Panc1 (cell line): ENCODE measurements around the gene PWP1. TPM values are rescaled to one million over a fixed set of nuclear protein-coding genes. Genes with fewer than 3 reads are reported as not detected.

Source experiments
- ATAC-seq: fragments of 200-7000 bp; cut with Tn5 transposase; 2 replicates; pipeline ENCODE4 v1.9.1; 2020; ENCODE audit warnings: mild to moderate bottlenecking, moderate library complexity
- Bru-seq: library from RNA; stranded (reverse); fragments of 400-500 nt; gene quantifications from one replicate; lab custom pipeline; 2021; lab: Mats Ljungman, UMichigan
- BruChase-seq, 2 experiments: library from RNA; stranded (reverse); fragments of 400-500 nt; gene quantifications; one replicate each; lab custom pipeline; 2021; lab: Mats Ljungman, UMichigan
- BruUV-seq: library from RNA; stranded (reverse); fragments of 400-500 nt; replicated peaks from 2 replicates; lab custom pipeline; 2021; lab: Mats Ljungman, UMichigan
- CTCF ChIA-PET: fragments of 300-600 bp; sonication (Branson Sonifier 250); formaldehyde crosslinking; loops from one replicate; lab custom pipeline; 2022; ENCODE audit warnings: antibody characterized with exemption; lab: Charles Lee
- POLR2A ChIA-PET: fragments of 300-600 bp; sonication (Branson Sonifier 250); formaldehyde crosslinking; loops from one replicate; lab custom pipeline; 2022; ENCODE audit warnings: antibody characterized with exemption; lab: Charles Lee
- DNase-seq: peaks from one replicate; pipeline ENCODE4 v3.0.0-alpha.2; 2010; ENCODE audit warnings: low read depth, low spot score
- H3K27ac ChIP-seq: 2 replicates; pipeline ENCODE4 v1.5.1; 2011; ENCODE audit warnings: mild to moderate bottlenecking, low read length, inconsistent platforms
- H3K27me3 ChIP-seq: fragments of 200-500 bp; sonication (Bioruptor generic); 2 replicates; pipeline ENCODE4 v1.6.0; 2014; ENCODE audit warnings: low read length, inconsistent platforms; ENCODE audit not compliant: control insufficient read depth, insufficient read depth
- H3K36me3 ChIP-seq: fragments of 200-500 bp; sonication (Bioruptor generic); 2 replicates; pipeline ENCODE4 v1.5.1; 2014; ENCODE audit warnings: inconsistent platforms, mild to moderate bottlenecking, low read length, moderate library complexity; ENCODE audit not compliant: control insufficient read depth, insufficient read depth
- H3K4me1 ChIP-seq: 2 replicates; pipeline ENCODE4 v1.5.1; 2011; ENCODE audit warnings: inconsistent platforms, mild to moderate bottlenecking, low read length, moderate library complexity; ENCODE audit not compliant: control insufficient read depth, insufficient read depth
- H3K4me3 ChIP-seq, 2 experiments: 2 replicates each; pipeline ENCODE4 v1.5.1; 2011 to 2012; ENCODE audit warnings: low read depth in 2 of 2, low read length in 2 of 2, mild to moderate bottlenecking in 2 of 2, inconsistent platforms in 1 of 2, moderate library complexity in 1 of 2
- H3K9me3 ChIP-seq: fragments of 200-500 bp; sonication (Bioruptor generic); 2 replicates; pipeline ENCODE4 v1.5.1; 2014; ENCODE audit warnings: low read depth, mild to moderate bottlenecking, inconsistent platforms, low read length, moderate library complexity; ENCODE audit not compliant: control insufficient read depth, insufficient read depth
- POLR2AphosphoS5 ChIP-seq: IDR thresholded peaks from 2 replicates; pipeline ENCODE4 v1.6.1; 2012; ENCODE audit warnings: mild to moderate bottlenecking, low read depth, low read length, moderate library complexity
- SIN3A ChIP-seq: IDR thresholded peaks from 2 replicates; pipeline ENCODE4 v1.6.1; 2012; ENCODE audit warnings: low read depth, mild to moderate bottlenecking, low read length, moderate library complexity, borderline replicate concordance; ENCODE audit not compliant: insufficient read depth
- TCF7L2 ChIP-seq: IDR thresholded peaks from 2 replicates; pipeline ENCODE4 v1.6.1; 2011; ENCODE audit warnings: mild to moderate bottlenecking, low read depth, low read length, inconsistent platforms
- in situ Hi-C: cut with HindIII; loops from 2 replicates; pipeline ENCODE4 v1.10.0; 2016; ENCODE audit warnings: low sequenced_read_pairs, low pct_unique_long_range_greater_than_20kb
- intact Hi-C: fragments of 100-400 bp; cut with micrococcal nuclease; formaldehyde crosslinking; loops from one replicate; pipeline ENCODE4 v1.10.0; 2022; ENCODE audit not compliant: unreplicated experiment
- long read RNA-seq: library from polyadenylated mRNA; unstranded; transcript quantifications from one replicate; pipeline ENCODE4 v2.0.0, GENCODE V29; 2021; ENCODE audit not compliant: unreplicated experiment
- polyA plus RNA-seq: library from polyadenylated mRNA; unstranded; fragments of >200 nt; gene quantifications from one replicate; pipeline ENCODE4 v1.2.1, GENCODE V29; 2012; ENCODE audit warnings: missing spikeins; ENCODE audit not compliant: insufficient read length
- total RNA-seq: library from RNA; stranded (reverse); gene quantifications from one replicate; pipeline ENCODE4 v1.2.1, GENCODE V29; 2021; ENCODE audit not compliant: unreplicated experiment
- TF ChIP-seq, protein P1 (sequence below), 2 experiments: IDR thresholded peaks; 2 replicates each; pipeline ENCODE4 v1.6.1; 2011 to 2012; ENCODE audit warnings: low read depth in 2 of 2, control low read depth in 1 of 2, low read length in 1 of 2, mild to moderate bottlenecking in 1 of 2, moderate library complexity in 1 of 2; ENCODE audit not compliant: insufficient read depth in 1 of 2
- TF ChIP-seq, protein P2 (sequence below): fragments of 450-650 bp; IDR thresholded peaks from 2 replicates; pipeline ENCODE4 v1.5.1; 2017; ENCODE audit warnings: mild to moderate bottlenecking

Gene PWP1
- total RNA-seq (61.7 TPM), Bru-seq, nascent RNA (percentile 88 among the genes with signal in this experiment), BruChase-seq, experiment 1, labeled RNA remaining after a 2-hour chase (percentile 86 among the genes with signal in this experiment), BruChase-seq, experiment 2, labeled RNA remaining after a 6-hour chase (percentile 89 among the genes with signal in this experiment)
- 98.8 TPM for polyA plus RNA-seq
- long read RNA-seq, transcript PWP1-201 (15 exons, 2,621 nt): major isoform, 98 of 134 reads
- long read RNA-seq, partial matches to known transcripts: 26 of 134 reads
- long read RNA-seq, other reads (novel, unspliced or antisense): 9 of 134 reads

DNA sequence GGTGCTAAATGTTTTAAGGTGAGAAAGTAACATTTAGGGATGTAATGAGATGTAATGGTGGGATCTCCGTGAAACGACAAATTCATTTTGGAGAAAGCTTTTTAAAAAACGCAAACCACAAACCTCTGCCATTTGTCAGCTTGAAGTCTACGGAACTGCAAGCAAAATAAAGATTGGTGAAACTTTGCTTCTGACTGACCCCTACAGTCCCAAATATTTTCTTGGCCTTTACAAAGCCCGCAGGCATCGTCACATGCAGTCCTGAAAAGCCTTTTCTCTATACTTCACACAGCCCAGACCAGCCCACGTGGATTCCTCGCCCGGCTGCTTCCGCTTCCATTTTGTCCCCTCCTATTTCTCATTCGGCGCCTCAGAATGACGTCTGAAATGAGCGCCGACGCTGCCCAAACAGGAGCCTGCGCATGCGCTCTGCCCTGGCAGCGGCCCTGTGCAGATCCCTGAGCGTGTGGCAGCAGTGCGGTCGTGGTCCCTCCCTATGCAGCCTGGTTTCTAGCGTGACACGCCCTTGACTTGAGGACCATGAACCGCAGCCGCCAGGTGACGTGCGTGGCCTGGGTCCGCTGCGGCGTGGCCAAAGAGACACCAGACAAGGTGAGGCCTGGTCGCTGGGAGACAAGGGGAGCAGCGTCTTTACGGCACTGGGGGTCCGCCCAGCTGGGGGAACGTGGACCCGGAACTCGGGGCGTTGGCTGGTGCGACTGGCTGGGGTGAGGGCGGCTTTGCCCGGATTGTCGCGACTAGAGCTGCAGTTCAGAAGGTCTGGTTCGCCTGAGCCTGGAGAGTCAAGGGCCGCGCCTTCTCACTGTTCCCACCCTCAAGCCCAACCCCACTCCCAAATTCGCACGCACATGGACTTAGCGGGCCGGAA is at the start of gene PWP1:
Gene PWP1, plus strand, starts transcription at position 440 of the 889 bp plus-strand sequence. Its CDS starts 101 bp downstream, at position 541.
- H3K4me1 ChIP-seq: peaks cover 6% of the 10 kb centered on the region; the same call in 1 of the 2 replicates
- in situ Hi-C loops (no loop called here), intact Hi-C loops (no loop called here)
- DNase-seq: peak; percentile 69
- TF ChIP-seq, protein P1, sequence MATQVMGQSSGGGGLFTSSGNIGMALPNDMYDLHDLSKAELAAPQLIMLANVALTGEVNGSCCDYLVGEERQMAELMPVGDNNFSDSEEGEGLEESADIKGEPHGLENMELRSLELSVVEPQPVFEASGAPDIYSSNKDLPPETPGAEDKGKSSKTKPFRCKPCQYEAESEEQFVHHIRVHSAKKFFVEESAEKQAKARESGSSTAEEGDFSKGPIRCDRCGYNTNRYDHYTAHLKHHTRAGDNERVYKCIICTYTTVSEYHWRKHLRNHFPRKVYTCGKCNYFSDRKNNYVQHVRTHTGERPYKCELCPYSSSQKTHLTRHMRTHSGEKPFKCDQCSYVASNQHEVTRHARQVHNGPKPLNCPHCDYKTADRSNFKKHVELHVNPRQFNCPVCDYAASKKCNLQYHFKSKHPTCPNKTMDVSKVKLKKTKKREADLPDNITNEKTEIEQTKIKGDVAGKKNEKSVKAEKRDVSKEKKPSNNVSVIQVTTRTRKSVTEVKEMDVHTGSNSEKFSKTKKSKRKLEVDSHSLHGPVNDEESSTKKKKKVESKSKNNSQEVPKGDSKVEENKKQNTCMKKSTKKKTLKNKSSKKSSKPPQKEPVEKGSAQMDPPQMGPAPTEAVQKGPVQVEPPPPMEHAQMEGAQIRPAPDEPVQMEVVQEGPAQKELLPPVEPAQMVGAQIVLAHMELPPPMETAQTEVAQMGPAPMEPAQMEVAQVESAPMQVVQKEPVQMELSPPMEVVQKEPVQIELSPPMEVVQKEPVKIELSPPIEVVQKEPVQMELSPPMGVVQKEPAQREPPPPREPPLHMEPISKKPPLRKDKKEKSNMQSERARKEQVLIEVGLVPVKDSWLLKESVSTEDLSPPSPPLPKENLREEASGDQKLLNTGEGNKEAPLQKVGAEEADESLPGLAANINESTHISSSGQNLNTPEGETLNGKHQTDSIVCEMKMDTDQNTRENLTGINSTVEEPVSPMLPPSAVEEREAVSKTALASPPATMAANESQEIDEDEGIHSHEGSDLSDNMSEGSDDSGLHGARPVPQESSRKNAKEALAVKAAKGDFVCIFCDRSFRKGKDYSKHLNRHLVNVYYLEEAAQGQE (IDR thresholded peaks at IDR 0.05; ENCODE audit: insufficient read depth in 1 of 2, low read depth in 2 of 2, low read length in 1 of 2): peak in 1 of 2 experiments; percentile 16; a peak in 1 of 4 replicates
- TF ChIP-seq POLR2AphosphoS5 (peak; percentile 89), SIN3A (no peak), TCF7L2 (no peak; the same call in 1 of the 2 replicates)
- TF ChIP-seq, protein P2, sequence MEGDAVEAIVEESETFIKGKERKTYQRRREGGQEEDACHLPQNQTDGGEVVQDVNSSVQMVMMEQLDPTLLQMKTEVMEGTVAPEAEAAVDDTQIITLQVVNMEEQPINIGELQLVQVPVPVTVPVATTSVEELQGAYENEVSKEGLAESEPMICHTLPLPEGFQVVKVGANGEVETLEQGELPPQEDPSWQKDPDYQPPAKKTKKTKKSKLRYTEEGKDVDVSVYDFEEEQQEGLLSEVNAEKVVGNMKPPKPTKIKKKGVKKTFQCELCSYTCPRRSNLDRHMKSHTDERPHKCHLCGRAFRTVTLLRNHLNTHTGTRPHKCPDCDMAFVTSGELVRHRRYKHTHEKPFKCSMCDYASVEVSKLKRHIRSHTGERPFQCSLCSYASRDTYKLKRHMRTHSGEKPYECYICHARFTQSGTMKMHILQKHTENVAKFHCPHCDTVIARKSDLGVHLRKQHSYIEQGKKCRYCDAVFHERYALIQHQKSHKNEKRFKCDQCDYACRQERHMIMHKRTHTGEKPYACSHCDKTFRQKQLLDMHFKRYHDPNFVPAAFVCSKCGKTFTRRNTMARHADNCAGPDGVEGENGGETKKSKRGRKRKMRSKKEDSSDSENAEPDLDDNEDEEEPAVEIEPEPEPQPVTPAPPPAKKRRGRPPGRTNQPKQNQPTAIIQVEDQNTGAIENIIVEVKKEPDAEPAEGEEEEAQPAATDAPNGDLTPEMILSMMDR: no peak
- no peaks in the 10 kb centered on the region for H3K27me3 ChIP-seq
- peak; percentile 97 for ATAC-seq
- H3K36me3 ChIP-seq: peaks cover 19% of the 10 kb centered on the region
- ChIA-PET POLR2A (interaction anchor here (0.6 to 1.0 kb wide), 2 partner anchors 10 to 1021 kb away, joined by 7 to 10 read pairs; no protein-coding TSS in a partner anchor), CTCF (interaction anchor here (0.7 kb wide), 1 partner anchor 787 kb away, joined by 3 read pairs; no protein-coding TSS in a partner anchor)
- TSS peak; percentile 68 for BruUV-seq
- peak within 1 kb of the TSS; percentile 81 to 99 for H3K4me3 ChIP-seq
- H3K27ac ChIP-seq: peak within 1 kb of the TSS; percentile 92
- H3K9me3 ChIP-seq: no peaks in the 10 kb centered on the region

DNA sequence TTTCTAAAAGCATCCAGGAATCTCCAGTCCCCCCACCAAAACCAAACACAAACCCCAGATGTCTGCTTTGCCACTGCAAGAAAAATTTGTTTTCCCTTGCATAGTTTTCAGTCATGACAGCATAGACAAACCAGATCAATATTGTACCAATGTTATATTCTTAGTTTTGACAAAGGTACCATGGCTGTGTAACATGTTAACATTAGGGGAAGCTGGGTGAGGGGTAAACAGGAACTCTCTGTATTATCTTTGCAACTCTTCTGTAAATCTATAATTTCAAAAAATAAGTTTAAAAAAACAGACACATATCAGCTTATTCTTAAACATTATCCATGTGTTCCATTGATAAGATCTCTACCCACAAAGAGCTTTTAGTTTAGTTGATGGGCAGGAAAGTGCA is 44.4 kb upstream of the PWP1 start:
- no peaks in the 10 kb centered on the region for H3K4me1 ChIP-seq
- H3K4me3 ChIP-seq: no peak overlapping the region
- ATAC-seq (no peak), DNase-seq (no peak)
- no peak overlapping the region for H3K27ac ChIP-seq
- in situ Hi-C loops (no loop called here), intact Hi-C loops (no loop called here)
- H3K36me3 ChIP-seq: no peaks in the 10 kb centered on the region
- peaks cover 13% of the 10 kb centered on the region for H3K27me3 ChIP-seq
- TF ChIP-seq, protein P2: no peak
- no peak for TF ChIP-seq SIN3A
- TF ChIP-seq, protein P1 (IDR thresholded peaks at IDR 0.05; ENCODE audit: insufficient read depth in 1 of 2, low read depth in 2 of 2, low read length in 1 of 2): no peak
- no peak for TF ChIP-seq POLR2AphosphoS5
- TF ChIP-seq TCF7L2: no peak
- H3K9me3 ChIP-seq: no peaks in the 10 kb centered on the region
- no TSS peak for BruUV-seq
- ChIA-PET POLR2A (no interaction called here), CTCF (no interaction called here)
